Thymus (tissue), 14 donors: ENCODE results near the gene MRPS30. TPM values are rescaled to one million over a fixed set of nuclear protein-coding genes. Genes with fewer than 3 reads are reported as not detected.
"Not testable (repeated sequence)": the region's sequence is repeated elsewhere in the genome, so short reads cannot be mapped to it uniquely, and the experiment has no call there.

Source experiments
- DNase-seq, 9 donors: peaks; one replicate each; pipeline ENCODE4 v3.0.0-alpha.2; 2013; ENCODE audit warnings: low spot score in 9 of 9, low read depth in 6 of 9, missing footprints in 1 of 9
- H3K27ac ChIP-seq, 2 donors: one replicate each; pipeline ENCODE4 v1.5.1; 2013; ENCODE audit warnings: control low read depth in 1 of 2, low read depth in 1 of 2, low read length in 1 of 2, mild to moderate bottlenecking in 1 of 2, moderate library complexity in 1 of 2
- H3K27me3 ChIP-seq, 2 donors: one replicate each; pipeline ENCODE4 v1.5.1; 2013; ENCODE audit warnings: low read length in 1 of 2; ENCODE audit not compliant: control insufficient read depth in 2 of 2, insufficient read depth in 1 of 2
- H3K36me3 ChIP-seq, 2 donors: one replicate each; pipeline ENCODE4 v1.5.1; 2013; ENCODE audit warnings: low read length in 1 of 2, mild to moderate bottlenecking in 1 of 2, moderate library complexity in 1 of 2; ENCODE audit not compliant: control insufficient read depth in 2 of 2, insufficient read depth in 2 of 2
- H3K4me1 ChIP-seq, 2 donors: one replicate each; pipeline ENCODE4 v1.5.1; 2013; ENCODE audit warnings: low read length in 2 of 2; ENCODE audit not compliant: control insufficient read depth in 2 of 2, insufficient read depth in 2 of 2
- H3K4me3 ChIP-seq, 2 donors: one replicate each; pipeline ENCODE4 v1.5.1; 2013; ENCODE audit warnings: low read length in 2 of 2, control low read depth in 1 of 2, mild to moderate bottlenecking in 1 of 2
- H3K9me3 ChIP-seq, 2 donors: one replicate each; pipeline ENCODE4 v1.5.1; 2013; ENCODE audit warnings: low read length in 1 of 2, mild to moderate bottlenecking in 1 of 2; ENCODE audit not compliant: control insufficient read depth in 2 of 2, insufficient read depth in 1 of 2
- WGBS: extraction: QIAGEN DNeasy Blood & Tissue Kit; methylation state at CpG from one replicate; pipeline ENCODE4 v1.1.7; 2013; 5-methylcytosine and 5-hydroxymethylcytosine counted together
- long read RNA-seq, 10 donors: transcript quantifications; one replicate each; lab custom pipeline, GENCODE V29; 2026
- polyA plus RNA-seq: library from polyadenylated mRNA; stranded (reverse); fragments of 200-250 nt; gene quantifications from one replicate; pipeline ENCODE4 v1.2.3, GENCODE V29; 2013
- total RNA-seq: library from RNA; stranded (reverse); fragments of 120-200 nt; gene quantifications from one replicate; pipeline ENCODE4 v1.2.4, GENCODE V29; 2013
- donor health status: healthy.

MRPS30 gene
- total RNA-seq (36.0 TPM), polyA plus RNA-seq (29.2 TPM)
- long read RNA-seq, donor 1, partial matches to known transcripts, result 0 of 2 reads
- long read RNA-seq, donor 1, other reads (novel, unspliced or antisense), result 0 of 2 reads
- long read RNA-seq, donor 2, result 0 reads
- long read RNA-seq, donor 3, transcript MRPS30-202 (5 exons, 1,678 nt), result major isoform, 20 of 20 reads
- long read RNA-seq, donor 3, partial matches to known transcripts, result 0 of 20 reads
- long read RNA-seq, donor 3, other reads (novel, unspliced or antisense), result 0 of 20 reads
- long read RNA-seq, donor 4, transcript MRPS30-202 (5 exons, 1,678 nt), result major isoform, 8 of 8 reads
- long read RNA-seq, donor 4, partial matches to known transcripts, result 0 of 8 reads
- long read RNA-seq, donor 4, other reads (novel, unspliced or antisense), result 0 of 8 reads
- long read RNA-seq, donor 5, transcript MRPS30-202 (5 exons, 1,678 nt), result major isoform, 14 of 22 reads
- long read RNA-seq, donor 5, partial matches to known transcripts, result 8 of 22 reads
- long read RNA-seq, donor 5, other reads (novel, unspliced or antisense), result 0 of 22 reads
- long read RNA-seq, donor 6, transcript MRPS30-202 (5 exons, 1,678 nt), result major isoform, 10 of 10 reads
- long read RNA-seq, donor 6, partial matches to known transcripts, result 0 of 10 reads
- long read RNA-seq, donor 6, other reads (novel, unspliced or antisense), result 0 of 10 reads
- long read RNA-seq, donor 7, transcript MRPS30-202 (5 exons, 1,678 nt), result major isoform, 11 of 11 reads
- long read RNA-seq, donor 7, partial matches to known transcripts, result 0 of 11 reads
- long read RNA-seq, donor 7, other reads (novel, unspliced or antisense), result 0 of 11 reads
- long read RNA-seq, donor 8, transcript MRPS30-202 (5 exons, 1,678 nt), result major isoform, 9 of 9 reads
- long read RNA-seq, donor 8, partial matches to known transcripts, result 0 of 9 reads
- long read RNA-seq, donor 8, other reads (novel, unspliced or antisense), result 0 of 9 reads
- long read RNA-seq, donor 9, transcript MRPS30-202 (5 exons, 1,678 nt), result major isoform, 10 of 10 reads
- long read RNA-seq, donor 9, partial matches to known transcripts, result 0 of 10 reads
- long read RNA-seq, donor 9, other reads (novel, unspliced or antisense), result 0 of 10 reads
- long read RNA-seq, donor 10, transcript MRPS30-202 (5 exons, 1,678 nt), result major isoform, 10 of 10 reads
- long read RNA-seq, donor 10, partial matches to known transcripts, result 0 of 10 reads
- long read RNA-seq, donor 10, other reads (novel, unspliced or antisense), result 0 of 10 reads

DNA sequence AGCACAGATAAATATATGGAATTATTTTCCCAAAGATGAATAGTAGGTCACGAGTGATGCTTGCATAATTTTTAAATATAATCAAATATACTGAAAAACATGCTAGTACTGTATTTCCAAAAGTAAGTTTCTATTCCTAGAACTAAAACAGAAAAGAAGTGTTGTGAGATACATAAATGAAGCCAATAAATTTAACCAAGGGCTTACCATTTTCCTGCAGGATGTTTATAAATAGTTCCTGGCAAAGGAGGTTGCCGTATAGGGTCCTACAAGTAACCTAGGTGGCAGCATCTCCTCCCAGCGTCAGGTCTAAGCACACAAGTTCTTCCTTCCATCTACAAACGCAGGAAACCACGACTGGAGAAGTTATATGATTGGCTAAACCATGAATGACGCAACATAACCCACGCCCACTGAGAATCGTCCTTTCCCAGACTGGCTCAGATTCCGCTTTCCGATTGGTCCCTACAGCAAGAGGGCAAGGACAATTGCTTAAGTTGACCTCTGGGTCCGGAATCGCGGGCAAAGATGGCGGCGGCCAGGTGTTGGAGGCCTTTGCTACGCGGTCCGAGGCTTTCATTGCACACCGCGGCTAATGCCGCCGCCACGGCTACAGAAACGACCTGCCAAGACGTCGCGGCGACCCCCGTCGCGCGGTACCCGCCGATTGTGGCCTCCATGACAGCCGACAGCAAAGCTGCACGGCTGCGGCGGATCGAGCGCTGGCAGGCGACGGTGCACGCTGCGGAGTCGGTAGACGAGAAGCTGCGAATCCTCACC, at the start of gene MRPS30:
TSS of gene MRPS30 (plus strand) at position 513 of the 780 bp plus-strand sequence. CDS start at position 529, 16 bp downstream.
- no peaks in the 10 kb centered on the region for H3K9me3 ChIP-seq
- H3K4me3 ChIP-seq, result peak within 1 kb of the TSS; percentile 74 to 86
- 2% methylated on average over 47 of the region's 47 CpGs for WGBS
- H3K27me3 ChIP-seq, result no peaks in the 10 kb centered on the region
- DNase-seq, result peak; percentile 92 to 100 (median 98)
- peaks cover 0 to 13% of the 10 kb centered on the region in 2 donors for H3K36me3 ChIP-seq
- H3K4me1 ChIP-seq, result peaks cover 0 to 5% of the 10 kb centered on the region in 2 donors
- H3K27ac ChIP-seq, result peak within 1 kb of the TSS; percentile 89 to 90

DNA sequence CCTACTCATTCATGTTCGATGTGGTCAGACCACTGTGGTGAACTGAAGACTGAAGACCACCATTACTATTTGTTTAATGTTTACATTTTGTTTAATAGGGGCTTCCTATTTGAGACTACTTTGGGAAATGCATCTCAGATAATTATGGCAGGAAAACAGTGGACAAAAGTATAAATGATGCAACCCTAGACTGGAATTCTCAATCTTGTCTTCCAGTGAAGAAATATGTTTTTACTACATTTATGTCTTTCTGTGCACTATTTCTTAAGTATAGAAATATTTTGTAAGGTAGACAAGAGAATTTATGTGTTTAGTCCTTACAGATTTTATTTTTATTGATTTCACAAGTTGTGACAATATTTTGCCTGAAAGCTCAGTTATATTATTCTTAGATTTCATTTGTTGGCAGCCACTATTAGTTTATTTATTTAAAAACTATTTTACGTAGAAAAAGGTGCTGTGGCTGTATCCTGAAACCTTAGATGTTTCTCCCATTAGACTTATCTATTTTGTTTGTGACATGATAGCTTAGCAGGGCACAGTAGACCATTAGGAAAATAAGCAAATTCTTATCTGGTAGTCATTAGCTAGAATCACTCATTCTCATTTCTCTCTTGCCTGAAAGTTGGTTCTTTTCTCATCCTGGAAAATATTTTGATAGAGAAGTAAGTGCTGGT, 39.4 kb upstream of the MRPS30 start:
- H3K36me3 ChIP-seq, result no peaks in the 10 kb centered on the region
- no peaks in the 10 kb centered on the region for H3K9me3 ChIP-seq
- H3K4me3 ChIP-seq, result no peak overlapping the region
- whole genome bisulfite sequencing, result 89% methylated on average over 2 of the region's 2 CpGs
- H3K4me1 ChIP-seq, result no peaks in the 10 kb centered on the region
- H3K27ac ChIP-seq, result no peak overlapping the region
- H3K27me3 ChIP-seq, result no peaks in the 10 kb centered on the region
- no peak for DNase-seq

DNA sequence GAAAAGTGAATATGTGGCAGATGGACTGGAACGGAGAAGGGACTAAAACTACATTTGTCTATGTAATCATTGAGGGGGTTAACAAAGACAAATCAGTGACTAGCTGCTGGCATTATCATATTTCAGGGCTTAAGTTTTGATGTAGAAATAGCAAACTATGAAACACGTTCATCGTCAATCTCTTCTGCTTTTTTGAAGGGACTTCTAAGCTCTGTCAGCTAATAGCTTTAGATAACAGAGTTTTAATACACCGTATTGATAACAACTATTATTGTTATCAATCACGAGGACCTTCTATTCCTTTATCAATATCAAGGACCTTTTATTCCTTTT, 38.9 kb upstream of the MRPS30 start:
- H3K4me3 ChIP-seq, result no peak overlapping the region
- no peaks in the 10 kb centered on the region for H3K27me3 ChIP-seq
- no peak for DNase-seq
- H3K27ac ChIP-seq, result no peak overlapping the region
- no peaks in the 10 kb centered on the region for H3K9me3 ChIP-seq
- no peaks in the 10 kb centered on the region for H3K36me3 ChIP-seq
- WGBS, result 95% methylated on average over 5 of the region's 5 CpGs
- H3K4me1 ChIP-seq, result no peaks in the 10 kb centered on the region

DNA sequence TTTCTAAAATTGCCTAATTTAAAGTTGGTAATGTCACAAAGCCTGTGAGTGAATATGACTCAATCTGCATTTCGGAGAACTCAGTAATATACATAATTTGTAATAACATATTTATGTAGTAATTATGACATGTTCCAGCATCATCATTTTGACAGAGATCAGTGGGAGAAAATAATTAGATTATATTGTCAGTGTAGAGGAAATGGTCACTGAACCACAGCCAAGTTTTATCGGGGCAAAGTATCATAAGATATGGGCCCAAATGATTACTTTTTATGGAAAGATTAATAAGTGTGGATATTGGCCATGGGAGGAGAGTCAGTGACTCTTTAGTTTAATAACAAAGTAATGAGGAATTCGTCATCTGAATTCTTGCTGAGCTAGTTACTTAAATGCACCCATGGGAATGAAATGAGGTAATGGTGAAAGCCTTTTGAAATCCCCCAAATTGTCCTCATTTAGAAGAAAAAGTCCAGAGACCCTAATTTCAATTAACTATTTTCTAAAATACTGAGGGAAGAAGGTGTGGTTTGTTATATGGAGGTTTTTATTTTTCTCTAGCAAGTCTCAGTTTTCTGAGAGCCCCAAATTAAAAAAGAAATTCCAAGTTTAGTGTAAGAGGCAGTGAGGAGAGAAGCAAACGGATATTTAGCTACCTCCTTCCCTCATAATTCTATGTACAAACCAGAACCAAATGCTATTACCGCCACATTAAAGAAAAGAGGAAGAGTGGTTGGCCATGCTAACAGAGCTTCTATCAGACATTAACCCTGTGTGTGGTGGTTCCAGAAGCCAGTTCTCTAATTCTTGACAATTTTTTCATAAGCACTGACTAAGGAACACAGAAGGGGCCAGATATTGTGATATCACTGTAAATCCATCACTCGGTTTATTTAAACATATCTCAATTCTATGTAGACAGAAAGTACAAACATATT, 37.7 kb upstream of the MRPS30 start:
- Histone ChIP-seq H3K36me3 (no peaks in the 10 kb centered on the region), H3K4me3 (no peak overlapping the region), H3K27me3 (no peaks in the 10 kb centered on the region), H3K4me1 (no peaks in the 10 kb centered on the region), H3K9me3 (no peaks in the 10 kb centered on the region), H3K27ac (no peak overlapping the region)
- WGBS, result 62% methylated on average over 6 of the region's 6 CpGs
- no peak for DNase-seq

DNA sequence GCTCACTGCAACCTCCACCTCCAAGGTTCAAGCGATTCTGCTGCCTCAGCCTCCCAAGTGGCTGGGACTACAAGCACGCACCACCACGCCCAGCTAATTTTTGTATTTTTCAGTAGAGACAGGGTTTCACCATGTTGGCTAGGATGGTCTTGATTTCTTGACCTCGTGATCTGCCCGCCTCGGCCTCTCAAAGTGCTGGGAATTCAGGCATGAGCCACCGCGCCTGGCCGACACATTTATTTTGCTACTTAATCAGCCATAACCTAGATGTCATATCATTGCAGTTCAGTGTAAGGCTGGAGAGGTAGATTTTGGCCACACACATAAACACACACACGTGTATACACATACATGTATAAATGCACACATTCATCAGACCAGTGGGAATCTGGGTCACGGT, 36.4 kb upstream of the MRPS30 start:
- not testable (repeated sequence) for H3K27ac ChIP-seq, H3K36me3 ChIP-seq, H3K9me3 ChIP-seq, H3K4me3 ChIP-seq, H3K4me1 ChIP-seq, H3K27me3 ChIP-seq, DNase-seq
- 93% methylated on average over 11 of the region's 11 CpGs for WGBS

DNA sequence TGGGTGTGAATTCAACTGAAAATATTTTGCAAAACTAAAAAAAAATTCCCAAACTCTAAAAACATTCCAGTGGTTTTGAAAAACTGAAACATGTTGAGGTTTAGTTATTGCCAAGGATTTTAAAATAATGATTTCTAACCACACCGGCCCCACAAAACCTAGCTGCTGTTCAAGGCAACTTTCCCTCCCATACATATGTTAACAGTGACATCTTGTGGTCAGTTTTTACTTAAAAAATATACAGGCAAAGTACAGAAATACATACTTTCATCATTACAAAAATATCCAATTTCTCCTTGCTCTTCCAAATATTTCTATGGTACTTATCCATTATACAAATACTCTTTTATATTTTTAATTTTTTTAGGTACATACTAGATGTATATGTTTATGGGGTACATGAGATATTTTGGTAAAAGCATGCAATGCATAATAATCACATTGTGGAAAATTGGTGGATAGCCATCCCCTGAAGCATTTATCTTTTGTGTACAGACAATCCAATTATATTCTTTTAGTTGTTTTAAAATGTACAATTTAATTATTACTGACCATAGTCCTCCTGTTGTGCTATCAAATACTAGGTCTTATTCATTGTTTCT, 34.4 kb upstream of the MRPS30 start:
- DNase-seq, result peak in 3 of 9 donors; percentile 0 to 21 (median 6)
- no peaks in the 10 kb centered on the region for H3K27me3 ChIP-seq
- H3K4me3 ChIP-seq, result no peak overlapping the region
- 14% methylated on average over 1 of the region's 1 CpG for WGBS
- no peak overlapping the region for H3K27ac ChIP-seq
- no peaks in the 10 kb centered on the region for H3K4me1 ChIP-seq
- no peaks in the 10 kb centered on the region for H3K36me3 ChIP-seq
- H3K9me3 ChIP-seq, result no peaks in the 10 kb centered on the region

DNA sequence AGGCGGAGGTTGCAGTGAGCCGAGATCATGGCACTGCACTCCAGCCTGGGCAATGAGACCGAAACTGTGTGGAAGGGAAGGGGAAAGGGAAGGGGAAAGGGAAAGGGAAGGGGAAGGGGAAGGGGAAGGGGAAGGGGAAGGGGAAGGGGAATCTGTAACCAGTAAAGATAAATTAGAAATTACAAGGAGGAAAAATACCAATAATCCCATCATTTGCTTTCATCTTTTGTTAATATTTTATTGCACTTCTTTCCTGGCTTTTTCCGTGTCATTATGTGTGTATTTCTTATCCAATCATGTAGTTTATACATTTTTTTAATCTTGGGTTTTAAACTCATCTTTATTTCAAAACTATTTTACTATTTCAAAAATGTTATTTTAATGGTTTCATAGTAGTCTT, 29.6 kb upstream of the MRPS30 start:
- WGBS, result 90% methylated on average over 4 of the region's 4 CpGs

More for the DNA sequence above, 29.6 kb upstream of the MRPS30 start:
- no peaks in the 10 kb centered on the region for H3K36me3 ChIP-seq
- no peak overlapping the region for H3K27ac ChIP-seq
- H3K4me1 ChIP-seq, result no peaks in the 10 kb centered on the region
- no peaks in the 10 kb centered on the region for H3K27me3 ChIP-seq
- H3K4me3 ChIP-seq, result no peak overlapping the region
- H3K9me3 ChIP-seq, result no peaks in the 10 kb centered on the region
- DNase-seq, result no peak
